LHCN-M2 (cell line): ENCODE data around the gene EMD. TPM values are rescaled to one million over a fixed set of nuclear protein-coding genes. Genes with fewer than 3 reads are reported as not detected.

Source experiments
- DNase-seq: peaks from one replicate; pipeline ENCODE4 v3.0.0-alpha.2; 2012; ENCODE audit warnings: low read depth
- total RNA-seq: library from RNA; depleted of rRNA; stranded (reverse); fragments of >200 nt; gene quantifications from 2 replicates; pipeline ENCODE4 v1.2.3, GENCODE V29; 2014; rRNA removed

The EMD gene
- total RNA-seq, 1 experiment from 2014 or later = 77.3 TPM

DNA sequence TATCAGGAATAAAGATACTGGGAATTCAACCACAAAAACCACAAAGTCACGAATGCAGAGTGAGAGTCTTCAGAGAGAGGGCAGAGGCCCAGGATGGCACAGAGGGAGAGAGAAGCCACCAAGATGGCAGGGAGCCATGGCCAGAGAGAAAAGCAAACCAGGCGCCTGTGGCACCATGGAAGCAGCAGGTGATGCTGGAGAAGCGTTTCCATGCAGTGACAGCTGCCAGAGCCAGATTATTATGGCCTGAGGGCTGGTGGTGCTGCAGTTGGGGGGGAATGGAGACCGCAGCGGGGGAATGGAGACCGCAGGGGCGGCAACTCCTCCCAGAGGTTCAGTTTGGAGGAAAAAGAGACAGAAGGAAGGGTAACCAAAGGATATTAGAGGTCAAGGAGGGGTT, 38.1 kb downstream of the EMD start:
- no peak for DNase-seq

DNA sequence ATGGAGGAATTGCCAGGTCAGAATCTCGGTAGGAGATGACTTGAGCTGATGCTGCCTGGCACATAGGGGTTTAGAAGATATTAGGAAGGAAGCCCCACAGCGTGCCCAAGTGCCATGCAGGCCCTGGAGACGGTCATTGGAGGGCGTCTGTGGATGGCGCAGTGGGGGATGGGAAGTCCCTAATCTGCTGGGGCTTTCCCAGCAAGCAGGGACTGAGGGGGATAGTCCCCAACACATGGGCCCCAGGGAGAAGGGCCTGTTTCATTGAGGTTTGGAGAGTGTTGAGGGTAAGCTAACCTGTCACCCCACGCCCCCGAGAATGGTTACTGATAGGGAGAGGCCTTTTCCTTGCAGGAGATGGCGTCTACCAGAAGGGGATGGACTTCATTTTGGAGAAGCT, 40.1 kb downstream of the EMD start:
- no peak for DNase-seq

DNA sequence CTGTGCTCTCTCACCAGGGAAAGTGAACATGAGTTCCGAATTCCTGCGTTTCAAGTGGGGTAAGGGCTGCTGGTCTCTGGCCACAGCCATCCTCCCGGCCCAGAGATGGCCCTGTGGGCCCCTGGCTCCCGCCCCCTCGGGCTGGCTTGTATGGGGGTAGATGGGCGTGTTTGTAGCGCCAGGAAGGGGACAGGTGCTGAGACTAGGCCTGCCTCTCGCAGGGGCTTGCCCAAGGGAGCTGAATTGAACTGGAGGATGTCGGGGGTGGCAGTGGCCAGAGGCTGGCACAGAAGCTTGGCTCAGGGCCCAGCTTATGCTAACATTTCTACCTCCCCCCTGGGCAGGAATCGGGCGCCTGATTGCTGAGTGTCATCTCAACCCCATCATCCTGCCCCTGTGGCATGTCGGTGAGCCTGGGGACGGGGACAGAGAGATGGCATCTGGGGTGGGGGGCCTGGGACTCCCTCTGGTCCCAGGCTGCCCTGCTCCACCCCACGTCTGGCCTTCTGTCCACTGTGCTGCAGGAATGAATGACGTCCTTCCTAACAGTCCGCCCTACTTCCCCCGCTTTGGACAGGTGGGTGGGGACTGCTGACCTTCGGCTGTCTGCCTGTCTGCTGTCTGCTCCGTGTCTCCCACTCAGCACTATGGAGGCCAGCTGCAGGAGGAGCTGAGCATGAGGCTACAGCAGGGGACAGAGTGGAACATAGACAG, 40.8 kb downstream of the EMD start:
- DNase-seq = no peak

DNA sequence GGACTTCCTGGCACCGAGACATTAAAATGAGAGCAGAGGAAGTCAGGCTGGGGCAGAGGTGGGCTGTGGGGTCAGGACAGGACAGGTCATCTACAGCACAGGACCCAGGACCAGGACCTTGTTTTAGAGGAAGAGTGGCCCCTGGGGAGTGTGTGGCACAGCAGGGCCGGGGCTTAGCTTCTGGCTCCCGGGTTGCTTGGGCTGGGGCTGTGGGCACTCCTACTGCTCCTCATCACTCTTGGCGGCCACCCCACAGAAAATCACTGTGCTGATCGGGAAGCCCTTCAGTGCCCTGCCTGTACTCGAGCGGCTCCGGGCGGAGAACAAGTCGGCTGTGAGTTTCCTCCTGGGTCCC, 41.3 kb downstream of the EMD start:
- no peak for DNase-seq

DNA sequence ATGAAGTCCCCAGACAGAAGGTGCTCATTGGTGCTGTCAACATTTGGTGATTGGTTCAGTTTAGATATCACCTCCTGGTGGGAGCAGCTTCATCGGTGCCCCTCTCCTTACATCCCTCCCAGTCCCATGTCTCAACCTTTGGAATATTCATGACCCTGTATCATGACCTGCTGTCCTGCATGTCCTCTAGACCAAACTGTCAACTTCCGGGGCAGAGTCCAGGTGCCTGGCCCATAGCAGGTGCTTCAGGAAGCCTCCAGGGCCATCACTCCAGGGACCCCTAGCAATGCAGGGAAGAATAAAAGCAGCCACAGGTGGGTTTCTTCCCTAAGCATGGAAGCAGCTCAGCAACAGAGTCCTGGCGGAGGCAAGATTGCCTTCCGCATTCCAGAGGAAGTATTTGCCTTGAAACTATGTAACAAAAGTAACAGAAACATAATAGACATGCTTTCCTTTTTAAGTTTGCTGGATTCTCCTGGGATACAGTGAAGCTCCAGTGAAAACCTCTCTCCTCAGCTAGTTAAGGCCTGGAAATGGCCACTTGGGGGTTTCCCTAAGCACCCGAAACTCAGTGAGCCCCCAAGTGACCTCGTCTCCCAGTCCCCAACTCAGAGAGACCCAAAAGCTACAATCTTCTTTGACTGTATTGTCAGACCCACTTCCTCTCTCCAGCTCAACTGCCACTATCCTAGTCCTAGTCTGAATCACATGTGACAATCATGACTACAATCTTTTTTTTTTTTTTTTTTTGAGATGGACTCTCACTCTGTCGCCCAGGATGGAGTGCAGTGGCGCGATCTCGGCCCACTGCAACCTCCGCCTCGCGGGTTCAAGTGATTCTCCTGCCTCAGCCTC, 48.0 kb downstream of the EMD start:
- no peak for DNase-seq

DNA sequence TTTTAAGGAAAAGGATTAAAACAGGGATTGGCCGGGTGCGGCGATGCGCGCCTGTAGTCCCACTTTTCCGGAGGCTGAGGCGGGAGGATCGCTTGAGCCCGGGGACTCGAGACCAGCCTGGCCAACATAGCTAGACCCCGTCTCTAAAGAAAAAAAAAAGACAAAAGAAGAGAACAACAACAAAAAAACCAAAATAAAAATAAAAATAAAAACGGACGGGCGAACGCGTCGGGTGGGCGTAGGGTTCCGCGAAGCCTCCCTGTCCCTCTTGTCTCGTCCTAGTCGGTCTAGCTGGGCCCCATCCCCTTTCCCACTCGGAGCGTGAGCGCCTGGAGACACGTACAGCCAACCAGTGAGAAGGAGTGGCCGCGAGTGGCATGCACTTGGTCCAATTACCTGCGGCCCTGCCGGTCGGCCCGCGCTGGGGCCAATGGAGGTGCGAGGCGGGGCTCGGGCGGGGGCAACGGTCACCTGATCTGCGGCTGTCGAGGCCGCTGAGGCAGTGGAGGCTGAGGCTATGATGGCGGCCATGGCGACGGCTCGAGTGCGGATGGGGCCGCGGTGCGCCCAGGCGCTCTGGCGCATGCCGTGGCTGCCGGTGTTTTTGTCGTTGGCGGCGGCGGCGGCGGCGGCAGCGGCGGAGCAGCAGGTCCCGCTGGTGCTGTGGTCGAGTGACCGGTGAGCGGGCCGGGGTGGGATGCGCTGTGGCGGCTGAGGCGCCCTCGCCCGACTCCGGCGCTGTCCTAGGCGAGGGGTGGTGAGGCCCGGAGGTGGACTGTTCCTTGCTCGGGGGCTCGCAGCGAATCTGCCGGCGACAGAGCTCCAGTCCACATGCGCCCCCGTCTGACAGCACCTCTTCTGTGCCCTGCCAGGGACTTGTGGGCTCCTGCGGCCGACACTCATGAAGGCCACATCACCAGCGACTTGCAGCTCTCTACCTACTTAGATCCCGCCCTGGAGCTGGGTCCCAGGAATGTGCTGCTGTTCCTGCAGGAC, 49.4 kb downstream of the EMD start, which contains the start of gene ATP6AP1:
Gene ATP6AP1, plus strand, starts transcription at position 502 of the 996 bp plus-strand sequence. Its CDS starts 16 bp downstream, at position 518.
- peak; percentile 90 for DNase-seq

DNA sequence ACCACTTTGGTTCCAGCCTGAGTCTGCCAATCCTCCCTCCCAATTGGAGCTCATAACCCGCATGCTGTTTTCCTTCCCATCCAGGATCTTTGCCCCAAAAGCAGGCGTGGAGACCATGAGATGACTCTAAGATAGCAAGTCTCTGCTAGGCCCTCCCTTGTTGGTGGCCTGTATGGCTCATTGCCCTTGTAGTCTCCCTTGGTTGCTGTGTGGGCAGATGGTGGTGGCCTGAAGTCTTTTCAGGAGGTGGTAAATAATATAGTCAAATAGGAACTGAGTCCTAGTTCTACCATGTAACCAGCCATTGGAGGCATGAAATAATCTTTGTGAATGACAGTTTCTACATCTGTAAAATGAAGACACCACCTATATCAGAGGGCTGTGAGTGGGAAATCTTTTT, 50.6 kb downstream of the EMD start:
- DNase-seq = no peak

DNA sequence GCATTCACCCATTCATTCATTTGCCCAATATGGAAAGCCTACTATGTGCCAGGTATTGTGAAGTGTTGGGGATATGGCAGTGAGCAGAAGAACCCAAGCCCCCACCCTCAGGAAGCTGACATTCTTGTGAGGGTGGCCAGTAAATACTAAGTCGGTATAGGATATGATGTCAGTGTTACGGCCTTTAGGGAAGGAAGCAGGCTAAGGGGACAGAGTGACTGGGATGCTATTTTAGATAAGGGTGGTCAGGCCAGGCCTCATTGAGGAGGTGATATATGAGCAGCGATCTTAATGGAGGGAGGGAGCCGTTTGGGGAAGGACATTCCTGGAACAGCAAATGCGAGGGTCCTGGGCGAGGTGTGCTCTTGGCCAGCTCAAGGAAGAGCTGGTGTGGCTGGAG, 51.4 kb downstream of the EMD start:
- DNase-seq = no peak

DNA sequence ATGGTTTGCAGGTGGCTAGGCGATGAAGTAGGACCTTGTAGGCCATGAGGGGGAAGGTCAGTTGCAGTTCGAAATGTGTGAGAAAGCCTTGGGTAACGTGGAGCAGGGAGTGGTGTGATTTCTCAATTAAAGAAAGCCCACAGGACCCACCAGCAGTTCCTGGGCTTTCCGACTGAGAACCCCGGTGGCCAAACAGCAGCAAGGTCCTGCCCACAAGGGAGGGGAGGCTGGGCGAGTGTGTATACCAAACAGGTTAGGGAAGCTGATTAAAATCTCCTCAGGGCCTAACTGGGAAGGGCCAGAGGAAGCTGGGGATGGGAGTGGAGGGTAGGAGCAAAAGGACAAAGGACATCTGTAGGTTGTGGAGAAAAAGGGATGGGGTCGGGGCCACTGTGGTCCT, 51.8 kb downstream of the EMD start:
- DNase-seq = no peak

Other genes with a start within 250 kb of the EMD start
- not detected in 2 replicates for gene OPN1LW, start 235.1 kb upstream of the EMD start, total RNA-seq
- not detected in 2 replicates for gene OPN1MW, start 196.7 kb upstream of the EMD start, total RNA-seq
- not detected in 2 replicates for gene OPN1MW2, start 159.5 kb upstream of the EMD start, total RNA-seq
- gene OPN1MW3, start 121.7 kb upstream of the EMD start, total RNA-seq = not detected in 2 replicates
- not detected in 2 replicates for gene TEX28, start 84.2 kb upstream of the EMD start, total RNA-seq
- gene TKTL1, start 83.5 kb upstream of the EMD start, total RNA-seq = not detected in 2 replicates
- gene FLNA, start 4.7 kb upstream of the EMD start, total RNA-seq = 1,374 and 1,654 TPM in 2 replicates
- gene RPL10, start 19.1 kb downstream of the EMD start, total RNA-seq = 2,668 and 4,535 TPM in 2 replicates
- 96.6 and 104 TPM in 2 replicates for gene DNASE1L1, start 30.0 kb downstream of the EMD start, total RNA-seq
- gene TAFAZZIN, start 32.2 kb downstream of the EMD start, total RNA-seq = 28.2 and 159 TPM in 2 replicates
- gene ATP6AP1, start 49.4 kb downstream of the EMD start, total RNA-seq = 48.9 and 50.6 TPM in 2 replicates
- gene GDI1, start 57.9 kb downstream of the EMD start, total RNA-seq = 190 and 218 TPM in 2 replicates
- 68.0 and 95.9 TPM in 2 replicates for gene FAM50A, start 64.8 kb downstream of the EMD start, total RNA-seq
- gene PLXNA3, start 79.0 kb downstream of the EMD start, total RNA-seq = 7.5 and 9.6 TPM in 2 replicates
- gene LAGE3, start 100.0 kb downstream of the EMD start, total RNA-seq = 66.8 and 70.1 TPM in 2 replicates
- 43.6 and 48.3 TPM in 2 replicates for gene UBL4A, start 107.3 kb downstream of the EMD start, total RNA-seq
- 48.8 and 57.7 TPM in 2 replicates for gene SLC10A3, start 111.3 kb downstream of the EMD start, total RNA-seq
- gene FAM3A, start 136.9 kb downstream of the EMD start, total RNA-seq = 46.5 and 47.4 TPM in 2 replicates
- 56.9 and 60.1 TPM in 2 replicates for gene G6PD, start 167.6 kb downstream of the EMD start, total RNA-seq
- 21.5 and 22.4 TPM in 2 replicates for gene IKBKG, start 168.3 kb downstream of the EMD start, total RNA-seq
- not detected in 2 replicates for gene CTAG1A, start 205.8 kb downstream of the EMD start, total RNA-seq
- not detected in 2 replicates for gene CTAG1B, start 240.0 kb downstream of the EMD start, total RNA-seq